Fibroblast of lung (primary cell): Measurements from ENCODE around the gene KNG1. TPM values are rescaled to one million over a fixed set of nuclear protein-coding genes. Genes with fewer than 3 reads are reported as not detected.

Experiments used
- DNase-seq, 2 donors: peaks; one replicate each; pipeline versions ENCODE4 v3.0.0 to v3.0.0-alpha.2; 2010; ENCODE audit warnings: low read depth in 2 of 2
- H2AFZ ChIP-seq: 2 replicates; pipeline ENCODE4 v1.5.1; 2012; ENCODE audit warnings: low read length, control low read depth, inconsistent platforms
- H3K27ac ChIP-seq: 2 replicates; pipeline ENCODE4 v1.5.1; 2011; ENCODE audit warnings: low read length, control low read depth; ENCODE audit not compliant: insufficient read depth
- H3K27me3 ChIP-seq: 2 replicates; pipeline ENCODE4 v1.5.1; 2011; ENCODE audit warnings: mild to moderate bottlenecking, low read length; ENCODE audit not compliant: control insufficient read depth, insufficient read depth
- H3K36me3 ChIP-seq: 2 replicates; pipeline ENCODE4 v1.5.1; 2011; ENCODE audit warnings: low read length; ENCODE audit not compliant: control insufficient read depth, insufficient read depth
- H3K4me1 ChIP-seq: 2 replicates; pipeline ENCODE4 v1.5.1; 2011; ENCODE audit warnings: low read length; ENCODE audit not compliant: control insufficient read depth, insufficient read depth; ENCODE audit errors: extremely low read depth
- H3K4me2 ChIP-seq: 2 replicates; pipeline ENCODE4 v1.5.1; 2011; ENCODE audit warnings: low read length, control low read depth; ENCODE audit not compliant: insufficient read depth; ENCODE audit errors: extremely low read depth
- H3K4me3 ChIP-seq, 4 experiments: fragments of 200-600 bp in 1 of 4; sonication (generic) in 1 of 4; replicated peaks in 1 of 4; 2 replicates each; pipeline ENCODE4 v1.5.1; 2011 to 2016; ENCODE audit warnings: low read length in 4 of 4, low read depth in 3 of 4, mild to moderate bottlenecking in 3 of 4, control low read depth in 2 of 4, inconsistent platforms in 1 of 4, mixed read lengths in 1 of 4; ENCODE audit not compliant: insufficient read depth in 1 of 4; ENCODE audit errors: control extremely low read depth in 1 of 4
- H3K79me2 ChIP-seq: 2 replicates; pipeline ENCODE4 v1.5.1; 2012; ENCODE audit warnings: mild to moderate bottlenecking, low read length, inconsistent platforms; ENCODE audit not compliant: control insufficient read depth, insufficient read depth
- H3K9ac ChIP-seq: 2 replicates; pipeline ENCODE4 v1.5.1; 2011; ENCODE audit warnings: mild to moderate bottlenecking, low read length, control low read depth; ENCODE audit not compliant: insufficient read depth
- H3K9me3 ChIP-seq: 2 replicates; pipeline ENCODE4 v1.5.1; 2012; ENCODE audit warnings: low read depth, low read length; ENCODE audit not compliant: control insufficient read depth, insufficient read depth
- H4K20me1 ChIP-seq: 2 replicates; pipeline ENCODE4 v1.5.1; 2011; ENCODE audit warnings: low read length; ENCODE audit not compliant: control insufficient read depth, insufficient read depth; ENCODE audit errors: extremely low read depth
- EZH2 ChIP-seq: IDR thresholded peaks from 2 replicates; pipeline ENCODE4 v1.5.1; 2012; ENCODE audit warnings: low read length, control low read depth, mild to moderate bottlenecking; ENCODE audit errors: missing control alignments
- polyA plus RNA-seq, 2 donors: library from polyadenylated mRNA; depleted of rRNA in 1 of 2; stranded (reverse) in 1 of 2; unstranded in 1 of 2; fragments of >200 nt; gene quantifications; 2 replicates each; pipeline ENCODE4 v1.2.1, GENCODE V29; 2011 to 2012; ENCODE audit warnings: missing spikeins in 1 of 2
- total RNA-seq: library from RNA; depleted of rRNA; stranded (reverse); fragments of >200 nt; gene quantifications from 2 replicates; pipeline ENCODE4 v1.2.1, GENCODE V29; 2014
- TF ChIP-seq, protein P1 (sequence below), 2 donors: IDR thresholded peaks in 1 of 2; conservative IDR thresholded peaks in 1 of 2; 1 replicate in 1 of 2; 2 replicates in 1 of 2; pipeline ENCODE4 v1.5.1; 2011 to 2012; ENCODE audit warnings: low read length in 2 of 2, control low read depth in 1 of 2, inconsistent platforms in 1 of 2, low read depth in 1 of 2, mild to moderate bottlenecking in 1 of 2

Gene KNG1
- total and polyA plus RNA-seq, 2 donors (not counting 1 experiment from before 2014, with no cell fraction given) = not detected

DNA sequence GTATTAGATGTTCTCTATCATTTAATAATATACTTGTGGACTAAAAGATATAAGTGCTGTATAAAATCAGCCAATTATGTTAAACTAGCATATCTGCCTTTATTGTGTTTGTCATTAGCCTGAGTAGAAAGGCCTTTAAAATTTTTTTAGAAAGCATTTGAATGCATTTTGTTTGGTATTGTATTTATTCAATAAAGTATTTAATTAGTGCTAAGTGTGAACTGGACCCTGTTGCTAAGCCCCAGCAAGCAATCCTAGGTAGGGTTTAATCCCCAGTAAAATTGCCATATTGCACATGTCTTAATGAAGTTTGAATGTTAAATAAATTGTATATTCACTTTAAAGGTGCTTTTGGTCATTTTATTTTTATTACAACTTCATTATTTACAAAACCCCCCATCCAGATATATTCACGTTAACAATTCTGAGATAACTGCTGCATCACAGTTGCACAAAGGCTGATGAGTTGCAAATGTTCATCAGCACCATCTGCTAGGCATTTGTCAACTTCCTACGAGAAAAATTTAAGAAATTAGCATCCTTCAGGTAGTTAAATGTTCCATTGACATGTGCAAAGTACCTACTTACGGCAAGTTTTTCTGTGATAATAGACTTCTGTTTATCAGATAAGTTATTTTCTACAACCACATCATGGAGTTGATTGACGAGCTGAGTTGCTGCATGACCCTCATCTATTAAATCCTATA lies 72.5 kb downstream of the KNG1 start:
- H3K9me3 ChIP-seq = no peaks in the 10 kb centered on the region
- no peak overlapping the region for H2AFZ ChIP-seq
- H3K4me2 ChIP-seq = no peak overlapping the region
- peaks cover 38% of the 10 kb centered on the region for H3K79me2 ChIP-seq
- DNase-seq = peak in 1 of 2 donors; percentile 22
- H3K27ac ChIP-seq = no peak overlapping the region
- H3K9ac ChIP-seq = no peak overlapping the region
- H3K4me3 ChIP-seq = no peak overlapping the region
- no peaks in the 10 kb centered on the region for H3K27me3 ChIP-seq
- H3K36me3 ChIP-seq = peaks cover 16% of the 10 kb centered on the region
- H3K4me1 ChIP-seq = no peaks in the 10 kb centered on the region
- H4K20me1 ChIP-seq = peaks cover 8% of the 10 kb centered on the region
- TF ChIP-seq EZH2 = no peak

DNA sequence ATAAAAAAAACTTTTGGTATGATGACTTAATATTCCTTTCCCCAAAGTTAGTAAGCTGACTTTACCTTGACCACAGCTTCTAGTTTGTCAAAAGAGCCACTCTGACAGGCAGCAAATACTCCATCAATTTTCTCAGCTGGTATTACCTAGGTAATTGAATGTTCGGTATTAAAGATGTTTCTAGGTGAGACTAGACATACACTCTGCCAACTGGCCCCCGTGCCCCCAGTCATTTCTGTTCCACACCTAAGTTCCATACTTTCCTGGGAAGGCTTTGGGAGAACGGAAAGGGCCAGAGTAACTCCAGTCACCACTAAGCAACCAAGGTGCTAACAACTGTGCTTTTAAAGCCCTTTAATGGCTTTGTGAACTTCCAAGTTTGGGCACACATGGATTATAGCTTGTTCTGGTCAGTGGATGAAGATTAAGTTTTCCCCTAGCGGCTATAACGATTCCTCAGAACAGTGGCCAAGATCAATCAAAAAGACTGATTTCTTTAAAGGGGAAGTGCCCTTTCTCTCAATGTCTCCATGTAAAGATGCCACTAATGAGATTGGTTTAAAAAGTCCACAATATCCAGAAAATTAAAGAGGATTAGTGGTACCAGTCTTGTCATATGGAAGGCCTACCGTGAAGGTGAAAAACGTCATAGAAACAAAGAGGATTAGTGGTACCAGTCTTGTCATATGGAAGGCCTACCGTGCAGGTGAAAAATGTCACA lies 73.3 kb downstream of the KNG1 start:
- no peaks in the 10 kb centered on the region for H3K27me3 ChIP-seq
- no peaks in the 10 kb centered on the region for H3K9me3 ChIP-seq
- peaks cover 13% of the 10 kb centered on the region for H3K36me3 ChIP-seq
- DNase-seq = peak; percentile 63 to 67
- TF ChIP-seq, protein P1, sequence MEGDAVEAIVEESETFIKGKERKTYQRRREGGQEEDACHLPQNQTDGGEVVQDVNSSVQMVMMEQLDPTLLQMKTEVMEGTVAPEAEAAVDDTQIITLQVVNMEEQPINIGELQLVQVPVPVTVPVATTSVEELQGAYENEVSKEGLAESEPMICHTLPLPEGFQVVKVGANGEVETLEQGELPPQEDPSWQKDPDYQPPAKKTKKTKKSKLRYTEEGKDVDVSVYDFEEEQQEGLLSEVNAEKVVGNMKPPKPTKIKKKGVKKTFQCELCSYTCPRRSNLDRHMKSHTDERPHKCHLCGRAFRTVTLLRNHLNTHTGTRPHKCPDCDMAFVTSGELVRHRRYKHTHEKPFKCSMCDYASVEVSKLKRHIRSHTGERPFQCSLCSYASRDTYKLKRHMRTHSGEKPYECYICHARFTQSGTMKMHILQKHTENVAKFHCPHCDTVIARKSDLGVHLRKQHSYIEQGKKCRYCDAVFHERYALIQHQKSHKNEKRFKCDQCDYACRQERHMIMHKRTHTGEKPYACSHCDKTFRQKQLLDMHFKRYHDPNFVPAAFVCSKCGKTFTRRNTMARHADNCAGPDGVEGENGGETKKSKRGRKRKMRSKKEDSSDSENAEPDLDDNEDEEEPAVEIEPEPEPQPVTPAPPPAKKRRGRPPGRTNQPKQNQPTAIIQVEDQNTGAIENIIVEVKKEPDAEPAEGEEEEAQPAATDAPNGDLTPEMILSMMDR (conservative IDR thresholded peaks at IDR 0.05 in 1 of 2, IDR thresholded peaks at IDR 0.05 in 1 of 2; ENCODE audit: low read depth in 1 of 2, low read length in 2 of 2) = peak in 1 of 2 donors; percentile 17
- no peak for TF ChIP-seq EZH2
- H3K4me1 ChIP-seq = no peaks in the 10 kb centered on the region
- no peak overlapping the region for H3K4me2 ChIP-seq
- H3K27ac ChIP-seq = peak overlapping the region; percentile 19
- peaks cover 3% of the 10 kb centered on the region for H4K20me1 ChIP-seq
- no peak overlapping the region for H2AFZ ChIP-seq
- H3K4me3 ChIP-seq = no peak overlapping the region
- H3K79me2 ChIP-seq = peaks cover 30% of the 10 kb centered on the region
- H3K9ac ChIP-seq = no peak overlapping the region

Other genes starting within 250 kb of the KNG1 start
- 0.99 and 1.0 TPM in 2 replicates for gene CRYGS, start 173.0 kb upstream of the KNG1 start, total RNA-seq
- gene CRYGS, start 173.0 kb upstream of the KNG1 start, polyA plus RNA-seq = 0.40 and 0.54 TPM in 2 replicates
- 13.1 and 13.7 TPM in 2 replicates for gene TBCCD1, start 150.0 kb upstream of the KNG1 start, total RNA-seq
- 12.3 and 16.8 TPM in 2 replicates for gene TBCCD1, start 150.0 kb upstream of the KNG1 start, polyA plus RNA-seq
- 33.1 and 37.5 TPM in 2 replicates for gene DNAJB11, start 146.6 kb upstream of the KNG1 start, total RNA-seq
- 59.1 and 70.0 TPM in 2 replicates for gene DNAJB11, start 146.6 kb upstream of the KNG1 start, polyA plus RNA-seq
- gene AHSG, start 104.3 kb upstream of the KNG1 start, total RNA-seq = not detected in 2 replicates
- gene AHSG, start 104.3 kb upstream of the KNG1 start, polyA plus RNA-seq = not detected in 2 replicates
- not detected in 2 replicates for gene FETUB, start 77.0 kb upstream of the KNG1 start, total RNA-seq
- gene FETUB, start 77.0 kb upstream of the KNG1 start, polyA plus RNA-seq = not detected in 2 replicates
- not detected in 2 replicates for gene HRG, start 51.3 kb upstream of the KNG1 start, total RNA-seq
- gene HRG, start 51.3 kb upstream of the KNG1 start, polyA plus RNA-seq = not detected in 2 replicates
- gene EIF4A2, start 66.2 kb downstream of the KNG1 start, total RNA-seq = 1,128 and 1,135 TPM in 2 replicates
- gene EIF4A2, start 66.2 kb downstream of the KNG1 start, polyA plus RNA-seq = 391 and 432 TPM in 2 replicates
- 11.3 and 15.0 TPM in 2 replicates for gene RFC4, start 89.1 kb downstream of the KNG1 start, total RNA-seq
- gene RFC4, start 89.1 kb downstream of the KNG1 start, polyA plus RNA-seq = 16.8 and 29.1 TPM in 2 replicates
- not detected in 2 replicates for gene ADIPOQ, start 125.4 kb downstream of the KNG1 start, total RNA-seq
- not detected in 2 replicates for gene ADIPOQ, start 125.4 kb downstream of the KNG1 start, polyA plus RNA-seq
- gene ST6GAL1, start 213.2 kb downstream of the KNG1 start, total RNA-seq = 0.83 and 1.3 TPM in 2 replicates
- gene ST6GAL1, start 213.2 kb downstream of the KNG1 start, polyA plus RNA-seq = 1.00 and 1.3 TPM in 2 replicates